HG02840 (cell line): ENCODE measurements around the gene RGR.
A peak's percentile ranks its signal among the peaks of the same experiment; 100 is the strongest.

Experiments used
- ATAC-seq: cut with Tn5 transposase; IDR thresholded peaks from one replicate; pipeline ENCODE4 v1.9.1; 2021; ENCODE audit warnings: mild to moderate bottlenecking, moderate library complexity, moderate number of reproducible peaks; ENCODE audit not compliant: unreplicated experiment, low FRiP score

Gene RGR, protein sequence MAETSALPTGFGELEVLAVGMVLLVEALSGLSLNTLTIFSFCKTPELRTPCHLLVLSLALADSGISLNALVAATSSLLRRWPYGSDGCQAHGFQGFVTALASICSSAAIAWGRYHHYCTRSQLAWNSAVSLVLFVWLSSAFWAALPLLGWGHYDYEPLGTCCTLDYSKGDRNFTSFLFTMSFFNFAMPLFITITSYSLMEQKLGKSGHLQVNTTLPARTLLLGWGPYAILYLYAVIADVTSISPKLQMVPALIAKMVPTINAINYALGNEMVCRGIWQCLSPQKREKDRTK

DNA sequence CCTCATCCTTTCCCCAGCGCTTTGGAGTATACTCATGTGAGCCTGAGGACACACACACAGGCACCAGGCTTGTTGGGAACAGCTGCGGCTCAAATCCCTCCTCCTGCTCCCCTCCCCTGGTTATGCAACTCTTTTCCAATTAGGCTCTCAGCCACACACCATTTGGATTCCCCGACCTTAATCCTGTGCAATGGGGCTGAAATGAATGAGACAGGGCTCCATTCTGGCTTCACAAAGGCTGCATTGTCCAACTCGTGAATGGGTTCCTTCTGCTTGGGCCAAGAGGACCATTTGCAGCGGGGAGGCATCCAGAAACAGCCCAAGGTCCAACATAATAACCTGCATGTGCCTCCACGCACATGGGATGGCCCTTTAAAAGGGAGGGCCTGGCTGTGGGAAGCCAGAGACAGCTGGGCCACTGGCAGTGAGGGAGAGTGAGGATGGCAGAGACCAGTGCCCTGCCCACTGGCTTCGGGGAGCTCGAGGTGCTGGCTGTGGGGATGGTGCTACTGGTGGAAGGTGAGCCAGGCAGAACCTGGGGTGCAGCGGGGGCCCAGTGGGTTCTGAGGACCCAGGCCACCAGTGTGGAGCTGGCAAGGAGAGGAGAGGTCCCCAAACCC, at the start of gene RGR:
TSS of gene RGR (plus strand) at position 403 of the 620 bp plus-strand sequence. CDS start at position 441, 38 bp downstream.
- no peak for ATAC-seq

DNA sequence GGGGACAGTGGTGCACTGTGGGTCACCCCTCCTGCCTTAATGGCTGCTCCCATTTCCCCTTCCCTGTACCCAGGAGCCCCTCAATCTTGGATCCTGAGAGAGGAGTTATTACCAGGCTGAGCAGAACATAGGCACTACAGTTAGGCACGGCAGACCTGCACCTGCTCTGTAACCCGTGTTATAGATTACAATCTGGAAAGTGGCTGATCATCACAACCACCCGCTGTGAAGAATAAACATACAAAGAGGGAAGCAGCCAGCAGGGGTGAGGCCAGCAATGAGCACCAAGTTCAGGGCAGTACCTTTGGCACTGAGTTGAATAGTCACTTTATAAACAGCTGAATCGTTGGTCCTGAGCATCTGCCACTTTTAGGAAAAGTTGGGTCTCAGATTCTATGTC, 48.8 kb upstream of the RGR start:
- ATAC-seq: no peak

DNA sequence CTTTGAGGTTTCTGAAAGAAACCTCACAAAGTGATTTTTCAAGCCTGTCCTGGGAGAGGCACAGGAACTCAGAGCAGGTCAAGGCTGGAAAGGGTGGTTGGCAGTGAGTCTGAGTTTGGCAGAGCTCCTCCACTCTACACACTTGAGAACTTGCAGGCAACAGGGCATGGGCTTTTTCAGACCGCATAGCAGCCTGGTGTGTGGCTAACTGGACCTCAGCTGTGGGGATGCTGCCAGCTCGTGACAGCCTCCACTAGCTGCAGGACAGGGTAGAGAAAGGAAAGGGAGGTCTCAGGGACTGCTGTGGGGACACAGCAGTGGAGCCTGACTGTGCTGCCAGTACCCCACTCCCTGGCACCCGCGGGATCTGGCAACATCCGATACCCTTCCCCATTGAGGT, 47.9 kb upstream of the RGR start:
- no peak for ATAC-seq

DNA sequence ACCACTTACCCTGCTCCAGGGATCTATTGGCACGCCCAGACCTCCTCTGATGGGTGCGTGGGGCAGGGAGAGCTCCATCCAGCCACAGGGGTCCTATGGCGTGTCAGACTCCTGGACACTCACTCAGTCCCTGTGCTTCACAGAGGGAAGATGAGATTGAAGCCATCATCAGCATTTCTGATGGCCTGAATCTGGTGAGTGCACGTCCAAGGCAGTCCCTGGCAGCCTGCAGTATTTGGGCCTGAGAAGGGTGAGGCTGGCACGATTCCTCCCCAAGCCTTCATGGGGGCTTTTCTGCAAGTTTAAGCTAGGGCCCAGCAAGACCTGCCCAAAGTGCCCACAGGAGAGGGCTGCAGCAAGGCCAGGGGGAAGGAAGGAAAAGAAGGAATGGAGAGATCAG, 47.2 kb upstream of the RGR start:
- ATAC-seq: no peak

DNA sequence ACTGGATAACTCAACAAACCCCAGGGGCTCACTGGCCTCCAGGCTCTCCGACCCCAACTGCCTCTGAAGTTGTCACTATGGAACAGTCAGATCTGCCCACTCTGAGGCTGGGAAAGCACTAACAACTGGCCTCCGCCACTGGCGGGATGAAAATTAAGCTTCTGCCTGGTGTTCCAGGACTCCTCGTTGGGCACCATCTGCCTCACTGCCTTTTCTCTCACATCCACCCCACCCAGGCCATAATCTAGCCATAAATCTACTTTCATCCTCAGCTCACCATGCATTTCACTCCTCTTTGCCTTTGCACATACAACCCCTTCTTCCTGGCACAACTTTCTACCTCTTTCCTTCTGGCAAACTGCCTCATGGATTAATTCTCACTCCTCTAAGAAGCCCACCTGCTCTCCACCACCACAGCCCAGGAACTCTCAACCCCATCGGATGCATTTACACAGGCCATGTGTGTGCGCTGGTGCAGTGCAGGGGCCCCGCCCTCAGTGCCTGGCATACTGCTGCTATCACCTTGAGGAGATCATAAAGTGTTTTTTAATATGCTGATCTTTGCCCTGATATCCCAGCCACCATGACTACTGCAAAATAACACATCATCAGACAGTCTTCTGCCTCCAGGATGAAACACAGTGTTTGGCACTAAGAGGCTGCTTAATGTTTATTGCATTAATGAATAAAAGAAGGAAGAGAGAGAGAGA, 46.5 kb upstream of the RGR start:
- ATAC-seq: no peak

DNA sequence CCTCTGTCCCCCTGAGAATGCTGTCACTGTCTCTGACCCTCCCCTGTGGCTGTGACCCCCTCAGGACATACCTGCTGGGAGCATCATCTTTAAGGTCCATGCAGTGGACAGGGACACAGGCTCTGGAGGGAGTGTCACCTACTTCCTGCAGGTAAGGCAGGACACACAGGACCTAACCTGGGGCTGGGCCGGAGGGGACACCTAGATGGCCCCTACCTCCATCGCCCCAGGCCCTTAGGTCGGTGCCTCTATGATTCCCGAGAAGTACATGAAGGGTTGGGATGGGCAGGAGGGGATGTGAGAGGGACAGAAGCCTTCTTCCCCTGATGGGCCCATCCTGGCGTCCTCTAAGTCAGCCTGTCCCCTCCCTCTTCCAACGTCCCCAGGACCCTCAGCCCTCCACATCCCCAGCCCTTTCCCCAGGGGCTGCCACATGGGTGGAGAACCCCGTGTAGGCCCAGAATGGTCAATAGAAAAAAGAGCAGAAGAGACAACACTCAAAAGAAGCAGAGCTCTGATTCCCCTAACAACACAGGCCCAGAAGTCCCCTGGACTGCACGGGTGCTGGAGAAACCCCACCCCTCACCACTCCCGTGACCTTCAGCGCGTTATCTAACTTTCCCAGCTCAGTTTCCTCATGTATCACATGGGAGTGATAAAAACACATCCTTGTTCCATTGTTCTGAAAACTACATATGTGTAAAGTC, 44.2 kb upstream of the RGR start:
- no peak for ATAC-seq

DNA sequence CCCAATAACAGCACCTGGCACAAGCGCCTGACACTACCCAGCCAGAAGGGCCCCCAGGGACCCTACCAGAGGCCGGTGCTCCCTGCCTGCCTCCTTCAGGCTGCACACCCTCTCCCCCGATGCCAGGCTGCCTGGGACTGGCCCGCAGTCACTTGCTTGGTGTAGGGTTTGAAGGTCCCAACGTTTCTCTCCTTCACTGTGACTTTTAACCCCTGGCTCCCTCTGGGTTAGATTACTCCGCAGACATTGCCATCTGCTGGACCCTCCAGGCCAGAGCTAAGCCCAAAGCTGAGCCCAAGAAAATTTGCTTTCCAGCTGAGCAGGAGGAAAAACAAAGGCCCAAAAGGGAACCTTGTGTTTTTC, 43.6 kb upstream of the RGR start:
- no peak for ATAC-seq

DNA sequence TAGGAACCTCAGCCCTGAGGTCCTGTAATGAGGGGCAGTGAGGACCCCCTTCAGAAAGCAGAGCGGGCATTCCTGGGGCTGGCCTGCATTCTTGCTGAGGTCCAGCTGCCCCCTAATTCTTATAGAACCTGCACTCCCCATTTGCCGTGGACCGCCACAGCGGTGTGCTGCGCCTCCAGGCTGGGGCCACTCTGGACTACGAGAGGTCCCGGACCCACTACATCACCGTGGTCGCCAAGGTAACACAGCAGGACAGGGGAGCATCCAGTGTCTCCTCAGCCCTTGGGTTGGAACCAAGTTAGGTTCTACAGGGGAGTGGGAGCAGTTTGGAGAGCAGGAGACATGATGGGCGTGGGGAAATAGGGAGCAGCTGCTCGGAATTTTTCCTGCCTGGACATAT, 43.2 kb upstream of the RGR start:
- ATAC-seq: no peak

DNA sequence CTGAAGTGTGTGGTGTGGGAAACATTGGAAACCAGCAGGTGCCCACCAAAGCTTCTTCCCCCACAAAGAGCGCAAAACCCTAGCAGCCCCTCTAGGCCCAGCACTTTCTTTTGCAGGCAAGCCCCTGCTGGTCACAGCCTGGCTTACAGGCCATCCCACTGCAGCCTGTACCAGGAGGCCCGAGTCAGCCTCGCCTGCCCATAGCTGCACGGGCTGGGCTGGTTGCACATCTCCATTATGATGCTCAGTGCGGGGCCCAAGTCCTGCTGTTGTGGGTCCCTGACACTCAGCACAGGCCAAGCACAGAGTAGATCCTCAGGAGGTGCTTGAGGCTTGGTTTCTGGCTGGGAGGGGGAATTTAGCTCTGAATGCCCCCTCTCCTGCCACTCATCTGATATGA, 42.5 kb upstream of the RGR start:
- no peak for ATAC-seq

DNA sequence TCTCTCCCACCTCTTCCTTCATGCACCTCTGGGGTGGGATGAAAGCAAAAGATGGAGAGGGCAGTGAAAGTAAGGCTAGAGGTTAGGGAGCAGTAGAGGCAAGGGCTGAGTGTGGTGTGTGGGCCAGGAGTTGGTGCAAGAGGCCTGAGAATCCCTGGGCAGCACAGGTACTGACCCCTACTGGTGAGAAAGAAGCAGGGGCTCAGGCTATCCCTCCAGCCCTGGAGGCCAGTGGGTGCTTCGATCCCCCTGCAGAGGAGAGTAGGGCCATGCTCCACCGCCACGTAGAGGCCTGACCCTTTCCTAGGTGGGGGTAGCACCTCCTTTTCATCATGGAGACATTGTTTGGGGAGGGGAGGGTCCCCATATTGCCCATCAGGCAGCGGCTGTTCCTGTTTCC, 40.7 kb upstream of the RGR start:
- ATAC-seq: no peak

DNA sequence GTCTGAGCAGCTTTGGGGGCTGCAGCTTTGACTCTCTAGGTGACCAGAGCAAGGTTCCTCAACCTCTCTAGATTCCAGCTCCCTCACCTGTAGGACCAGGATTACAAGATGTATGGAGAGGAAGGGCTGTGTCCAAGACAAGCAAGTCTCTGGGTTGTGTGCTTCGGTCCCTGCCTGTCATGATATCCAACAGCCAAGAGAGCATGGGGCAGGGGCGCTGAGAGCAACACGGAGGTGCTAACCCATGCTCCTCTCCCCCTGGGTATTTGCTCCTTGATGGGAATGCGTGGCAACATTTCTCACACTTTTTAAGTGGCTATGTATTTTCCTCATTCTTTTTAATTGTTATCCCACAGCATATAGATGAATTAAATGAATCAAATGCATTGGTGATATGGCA, 40.2 kb upstream of the RGR start:
- no peak for ATAC-seq

DNA sequence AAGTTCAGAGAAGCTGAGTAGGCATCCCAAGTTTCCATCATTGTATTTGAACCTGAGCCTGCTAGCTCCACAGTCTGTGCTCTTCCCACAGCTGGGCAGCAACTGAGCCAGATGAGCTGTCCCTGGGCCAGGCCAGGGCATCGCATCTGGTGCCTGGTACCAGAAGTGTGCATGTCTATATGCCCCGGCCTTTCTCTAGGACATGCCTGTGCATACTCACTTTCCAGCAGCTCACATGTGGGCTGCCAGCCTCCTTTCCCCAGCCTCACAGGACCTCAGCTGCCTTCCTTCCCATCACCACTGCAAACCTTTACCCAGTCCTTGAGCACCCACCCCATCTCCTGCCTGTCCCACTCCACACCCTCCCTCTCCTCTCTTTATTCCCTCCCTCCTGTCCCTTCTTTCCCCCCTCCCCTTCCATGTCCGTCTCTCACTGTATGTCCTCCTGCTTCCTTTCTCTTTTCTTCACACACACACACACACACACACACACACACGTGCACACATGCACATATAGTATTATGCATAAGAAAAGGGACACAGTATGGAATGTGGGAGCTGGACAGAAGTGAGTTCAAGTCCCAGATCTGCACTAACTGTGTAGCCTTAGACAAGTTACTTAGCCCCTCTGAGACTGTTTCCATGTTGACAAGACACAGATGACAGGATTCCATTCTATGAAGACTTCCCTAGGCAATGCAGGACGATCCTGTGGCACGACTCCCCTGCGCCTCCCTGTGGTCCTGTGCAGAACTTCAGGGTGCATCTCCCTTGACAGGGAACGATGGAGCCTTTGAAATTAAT, 39.6 kb upstream of the RGR start:
- ATAC-seq: peak; percentile 57

DNA sequence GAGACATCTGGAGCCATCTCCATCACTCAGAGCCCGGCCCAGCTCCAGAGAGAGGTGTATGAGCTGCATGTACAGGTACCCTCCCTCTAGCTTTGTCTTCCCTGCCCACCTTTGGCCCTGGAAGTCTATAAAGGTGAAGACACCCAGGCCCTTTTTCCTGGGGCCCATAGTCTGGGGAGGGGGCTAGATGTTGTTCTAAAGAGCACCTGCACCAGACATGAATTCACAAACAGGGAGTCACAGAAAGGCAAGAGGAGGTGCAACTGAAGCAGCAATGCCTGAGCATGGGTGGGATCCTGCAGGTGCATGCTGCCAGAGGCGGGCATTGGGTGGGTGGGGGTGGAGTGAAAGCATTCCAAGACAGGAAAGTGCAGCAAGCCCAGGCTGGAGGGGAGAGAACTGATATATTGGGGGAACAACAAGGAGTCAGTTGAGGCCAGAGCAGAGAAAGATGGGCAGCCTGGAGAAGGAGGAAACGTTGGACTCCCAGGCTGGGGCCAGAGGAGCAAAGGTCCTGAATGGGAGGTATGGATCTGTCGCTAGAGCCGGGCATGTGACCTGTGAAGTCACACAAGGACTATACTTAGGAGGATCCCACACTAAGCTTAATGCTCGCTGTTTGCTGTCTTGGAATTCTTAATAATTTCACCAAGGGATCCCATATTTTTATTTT, 38.9 kb upstream of the RGR start:
- ATAC-seq: no peak

DNA sequence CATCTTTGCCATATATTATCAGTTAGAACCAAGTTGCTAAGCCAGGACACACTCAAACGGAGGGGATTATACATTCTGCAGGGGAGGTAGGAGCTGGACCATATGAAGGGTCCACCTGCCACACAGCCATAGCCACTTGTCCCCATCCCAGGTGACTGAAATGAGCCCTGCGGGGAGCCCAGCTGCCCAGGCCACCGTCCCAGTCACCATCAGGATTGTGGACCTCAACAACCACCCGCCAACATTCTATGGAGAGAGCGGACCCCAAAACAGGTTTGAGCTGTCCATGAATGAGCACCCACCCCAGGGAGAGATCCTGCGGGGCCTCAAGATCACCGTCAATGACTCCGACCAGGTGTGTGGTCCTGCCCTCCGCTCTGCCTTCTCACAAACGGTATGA, 36.8 kb upstream of the RGR start:
- ATAC-seq: no peak

DNA sequence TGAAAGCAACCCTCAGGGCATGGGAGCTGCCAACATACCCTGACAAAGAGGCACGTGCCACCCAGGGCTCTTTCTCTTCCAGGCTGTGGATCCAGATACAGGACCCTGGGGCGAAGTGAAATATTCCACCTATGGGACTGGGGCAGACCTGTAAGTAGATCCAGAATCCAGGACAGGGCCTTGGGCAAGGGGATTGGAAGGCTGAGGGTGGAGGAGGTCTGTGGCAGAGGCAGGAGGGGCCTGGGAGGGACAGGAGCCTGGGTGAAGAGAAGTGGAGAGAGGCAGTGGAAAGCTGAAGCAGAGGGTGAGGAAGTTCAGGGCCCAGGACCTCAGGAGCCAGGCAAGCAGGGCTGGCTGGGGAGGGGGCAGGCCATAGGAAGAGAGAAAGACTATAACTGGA, 33.3 kb upstream of the RGR start:
- ATAC-seq: no peak

DNA sequence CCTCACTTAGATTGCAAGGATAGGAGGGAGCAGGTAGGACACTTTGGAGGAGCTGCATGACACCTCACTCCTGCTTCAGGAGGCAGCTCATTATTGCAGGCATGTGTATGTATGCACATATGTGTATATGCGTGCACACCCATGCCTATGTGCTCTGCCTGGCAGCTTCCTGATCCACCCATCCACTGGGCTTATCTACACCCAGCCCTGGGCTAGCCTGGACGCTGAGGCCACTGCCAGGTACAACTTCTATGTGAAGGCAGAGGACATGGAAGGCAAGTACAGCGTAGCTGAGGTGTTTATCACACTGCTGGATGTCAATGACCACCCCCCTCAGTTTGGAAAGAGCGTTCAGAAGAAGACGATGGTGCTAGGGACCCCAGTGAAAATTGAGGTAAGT, 32.8 kb upstream of the RGR start:
- ATAC-seq: no peak

DNA sequence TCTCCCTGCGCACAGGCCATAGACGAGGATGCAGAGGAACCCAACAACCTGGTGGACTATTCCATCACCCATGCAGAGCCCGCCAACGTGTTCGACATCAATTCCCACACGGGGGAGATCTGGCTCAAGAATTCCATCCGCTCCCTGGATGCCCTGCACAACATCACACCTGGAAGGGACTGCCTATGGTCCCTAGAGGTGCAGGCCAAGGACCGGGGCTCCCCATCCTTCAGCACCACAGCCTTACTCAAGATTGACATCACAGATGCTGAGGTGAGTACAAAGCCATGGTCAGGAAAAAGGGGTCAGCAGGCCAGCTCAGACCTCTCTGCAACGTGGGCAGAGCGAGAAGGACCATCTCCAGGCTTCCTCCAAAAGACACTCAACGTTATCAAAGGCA, 31.8 kb upstream of the RGR start:
- ATAC-seq: no peak

DNA sequence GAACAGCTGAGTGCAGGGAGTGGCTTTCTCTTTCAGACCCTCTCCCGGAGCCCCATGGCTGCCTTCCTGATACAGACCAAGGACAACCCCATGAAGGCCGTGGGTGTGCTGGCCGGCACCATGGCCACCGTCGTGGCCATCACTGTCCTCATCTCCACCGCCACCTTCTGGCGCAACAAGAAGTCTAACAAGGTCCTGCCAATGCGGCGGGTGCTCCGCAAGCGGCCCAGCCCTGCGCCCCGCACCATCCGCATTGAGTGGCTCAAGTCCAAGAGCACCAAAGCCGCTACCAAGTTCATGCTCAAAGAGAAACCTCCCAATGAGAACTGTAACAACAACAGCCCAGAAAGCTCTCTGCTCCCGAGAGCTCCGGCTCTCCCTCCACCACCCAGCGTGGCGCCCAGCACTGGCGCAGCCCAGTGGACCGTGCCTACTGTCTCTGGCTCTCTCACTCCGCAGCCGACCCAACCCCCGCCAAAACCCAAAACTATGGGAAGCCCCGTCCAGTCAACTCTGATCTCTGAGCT, 30.7 kb upstream of the RGR start:
- no peak for ATAC-seq

DNA sequence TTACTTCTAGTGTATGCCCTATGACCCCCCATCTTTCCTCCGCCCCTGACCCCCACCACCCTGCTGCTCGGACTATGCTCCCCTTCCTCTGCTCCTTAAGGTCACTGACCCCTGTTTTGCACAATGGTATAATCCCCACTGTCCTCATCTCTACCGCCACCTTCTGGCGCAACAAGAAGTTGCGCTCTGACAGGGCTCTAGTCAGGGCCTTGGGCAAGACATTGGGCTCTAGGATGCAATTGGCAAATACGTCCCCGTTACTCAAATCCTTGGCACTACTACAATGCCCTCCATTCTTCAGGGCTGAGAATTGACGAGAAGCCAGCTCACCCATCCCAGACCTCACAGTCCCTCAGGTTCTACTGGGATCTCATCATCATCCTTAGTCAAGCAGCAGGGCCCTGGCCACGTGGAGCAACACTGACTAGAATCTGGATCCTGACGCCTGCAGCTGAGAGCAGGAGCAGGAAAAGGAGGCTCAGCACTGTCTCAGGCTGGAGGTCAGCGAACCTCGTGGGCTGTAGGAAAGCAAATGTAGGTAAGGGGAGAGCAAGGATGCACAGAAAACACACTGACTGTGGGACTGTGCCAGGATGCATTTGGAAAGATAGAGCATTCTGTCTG, 30.1 kb upstream of the RGR start:
- no peak for ATAC-seq
